ENCODE data around the gene TBL1X. TPM values are rescaled to one million over a fixed set of nuclear protein-coding genes. Genes with fewer than 3 reads are reported as not detected.
"Not testable (repeated sequence)": the region's sequence is repeated elsewhere in the genome, so short reads cannot be mapped to it uniquely, and the experiment has no call there.

The TBL1X gene
- polyA plus RNA-seq, 4 donors, result 0.89 to 9.6 (median 3.9) TPM

DNA sequence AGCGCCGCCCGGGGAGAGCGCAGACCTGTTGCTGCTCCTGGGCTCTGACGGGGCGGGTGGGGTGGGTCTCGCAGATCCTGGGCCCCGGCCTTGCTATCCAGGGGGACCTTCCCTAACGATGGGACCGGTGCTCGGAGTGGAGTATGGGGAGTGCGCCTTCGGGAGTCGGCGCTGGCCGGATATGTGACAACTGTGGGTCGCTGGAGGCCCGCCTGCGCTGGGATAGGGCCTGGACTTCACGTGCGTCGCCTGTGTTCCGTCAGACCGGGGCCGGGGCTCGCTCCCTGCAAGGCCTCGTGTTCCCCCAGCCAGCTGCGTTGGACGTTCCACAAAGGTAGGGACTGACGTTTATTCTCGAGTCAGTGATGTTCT, 1.3 kb downstream of the TBL1X start:
- peaks cover 0 to 8% (median 0%) of the 10 kb centered on the region in 3 donors for H3K27me3 ChIP-seq (ENCODE audit: control insufficient read depth in 3 of 3, insufficient read depth in 3 of 3, low read length in 3 of 3)
- H3K4me3 ChIP-seq (ENCODE audit: low read depth in 1 of 3, low read length in 3 of 3), result peak overlapping the region; percentile 57 to 72 (median 64)
- FAIRE-seq (no peak), DNase-seq (peak in 1 of 2 donors; percentile 46)
- no peaks in the 10 kb centered on the region for H3K36me3 ChIP-seq (ENCODE audit: control insufficient read depth in 3 of 3, insufficient read depth in 2 of 3, low read depth in 1 of 3, low read length in 3 of 3)
- no peak overlapping the region for H3K27ac ChIP-seq (ENCODE audit: low read depth in 1 of 3, low read length in 2 of 3)
- H3K9me3 ChIP-seq (ENCODE audit: control insufficient read depth in 2 of 2, insufficient read depth in 1 of 2, low read depth in 1 of 2, low read length in 1 of 2), result no peaks in the 10 kb centered on the region
- WGBS, 3 donors, result 2 to 9% (median 3%) methylated on average over 20 to 31 of the region's 31 CpGs
- peaks cover 0 to 25% (median 0%) of the 10 kb centered on the region in 3 donors for H3K4me1 ChIP-seq (ENCODE audit: control insufficient read depth in 3 of 3, insufficient read depth in 2 of 3, low read depth in 1 of 3, low read length in 2 of 3)

DNA sequence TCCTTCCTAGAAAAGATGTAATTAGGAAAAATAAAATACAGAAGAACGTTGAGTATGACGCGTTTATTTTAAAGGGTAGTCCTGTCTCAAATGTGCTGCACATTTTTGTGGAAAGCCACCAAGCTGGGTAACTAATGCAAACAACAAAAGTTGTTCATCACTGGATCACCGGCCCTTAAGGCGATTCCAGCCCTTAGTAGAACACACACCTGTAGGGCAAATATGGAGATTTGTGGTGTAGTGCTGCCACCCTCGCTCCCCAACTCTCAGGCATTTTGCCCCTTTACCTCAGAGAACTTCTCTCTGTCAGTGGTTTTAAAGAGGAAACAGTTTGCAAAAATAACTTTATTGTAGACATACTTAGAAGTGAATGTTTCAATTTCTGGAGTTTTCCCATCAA, 1.9 kb downstream of the TBL1X start:
- H3K36me3 ChIP-seq (ENCODE audit: control insufficient read depth in 3 of 3, insufficient read depth in 2 of 3, low read depth in 1 of 3, low read length in 3 of 3), result no peaks in the 10 kb centered on the region
- H3K27me3 ChIP-seq (ENCODE audit: control insufficient read depth in 3 of 3, insufficient read depth in 3 of 3, low read length in 3 of 3), result peaks cover 0 to 8% (median 0%) of the 10 kb centered on the region in 3 donors
- H3K4me3 ChIP-seq (ENCODE audit: low read depth in 1 of 3, low read length in 3 of 3), result peak overlapping the region in 1 of 3 donors; percentile 72
- FAIRE-seq, result no peak
- H3K9me3 ChIP-seq (ENCODE audit: control insufficient read depth in 2 of 2, insufficient read depth in 1 of 2, low read depth in 1 of 2, low read length in 1 of 2), result no peaks in the 10 kb centered on the region
- H3K27ac ChIP-seq (ENCODE audit: low read depth in 1 of 3, low read length in 2 of 3), result no peak overlapping the region
- 48 to 76% (median 69%) methylated on average over 6 of the region's 6 CpGs for WGBS, 3 donors
- peaks cover 0 to 25% (median 0%) of the 10 kb centered on the region in 3 donors for H3K4me1 ChIP-seq (ENCODE audit: control insufficient read depth in 3 of 3, insufficient read depth in 2 of 3, low read depth in 1 of 3, low read length in 2 of 3)
- no peak for DNase-seq

- Histone ChIP-seq H3K36me3 (ENCODE audit: control insufficient read depth in 3 of 3, insufficient read depth in 2 of 3, low read depth in 1 of 3, low read length in 3 of 3) (no peaks in the 10 kb centered on the region), H3K27ac (ENCODE audit: low read depth in 1 of 3, low read length in 2 of 3) (no peak overlapping the region), H3K27me3 (ENCODE audit: control insufficient read depth in 3 of 3, insufficient read depth in 3 of 3, low read length in 3 of 3) (peaks cover 0 to 8% (median 0%) of the 10 kb centered on the region in 3 donors), H3K4me1 (ENCODE audit: control insufficient read depth in 3 of 3, insufficient read depth in 2 of 3, low read depth in 1 of 3, low read length in 2 of 3) (peaks cover 0 to 25% (median 0%) of the 10 kb centered on the region in 3 donors), H3K9me3 (ENCODE audit: control insufficient read depth in 2 of 2, insufficient read depth in 1 of 2, low read depth in 1 of 2, low read length in 1 of 2) (no peaks in the 10 kb centered on the region), H3K4me3 (ENCODE audit: low read depth in 1 of 3, low read length in 3 of 3) (no peak overlapping the region)
- 55 to 81% (median 76%) methylated on average over 11 of the region's 11 CpGs for WGBS, 3 donors
- no peak for FAIRE-seq
- DNase-seq, result no peak
Measured at GRCh38 chrX:9467146-9467545, 2.3 kb downstream of the TBL1X start.

- Histone ChIP-seq H3K4me3 (ENCODE audit: low read depth in 1 of 3, low read length in 3 of 3) (no peak overlapping the region), H3K27me3 (ENCODE audit: control insufficient read depth in 3 of 3, insufficient read depth in 3 of 3, low read length in 3 of 3) (peaks cover 0 to 8% (median 0%) of the 10 kb centered on the region in 3 donors), H3K27ac (ENCODE audit: low read depth in 1 of 3, low read length in 2 of 3) (no peak overlapping the region), H3K9me3 (ENCODE audit: control insufficient read depth in 2 of 2, insufficient read depth in 1 of 2, low read depth in 1 of 2, low read length in 1 of 2) (no peaks in the 10 kb centered on the region), H3K36me3 (ENCODE audit: control insufficient read depth in 3 of 3, insufficient read depth in 2 of 3, low read depth in 1 of 3, low read length in 3 of 3) (no peaks in the 10 kb centered on the region), H3K4me1 (ENCODE audit: control insufficient read depth in 3 of 3, insufficient read depth in 2 of 3, low read depth in 1 of 3, low read length in 2 of 3) (peaks cover 0 to 20% (median 0%) of the 10 kb centered on the region in 3 donors)
- no peak for FAIRE-seq
- WGBS, 3 donors, result 62 to 90% (median 74%) methylated on average over 11 of the region's 11 CpGs
- DNase-seq, result no peak
Measured at GRCh38 chrX:9467751-9468150, 2.9 kb downstream of the TBL1X start.

- WGBS, 3 donors, result 78 to 93% (median 85%) methylated on average over 12 of the region's 12 CpGs
- Histone ChIP-seq H3K9me3 (ENCODE audit: control insufficient read depth in 2 of 2, insufficient read depth in 1 of 2, low read depth in 1 of 2, low read length in 1 of 2) (no peaks in the 10 kb centered on the region), H3K27me3 (ENCODE audit: control insufficient read depth in 3 of 3, insufficient read depth in 3 of 3, low read length in 3 of 3) (no peaks in the 10 kb centered on the region), H3K4me3 (ENCODE audit: low read depth in 1 of 3, low read length in 3 of 3) (no peak overlapping the region), H3K27ac (ENCODE audit: low read depth in 1 of 3, low read length in 2 of 3) (no peak overlapping the region), H3K4me1 (ENCODE audit: control insufficient read depth in 3 of 3, insufficient read depth in 2 of 3, low read depth in 1 of 3, low read length in 2 of 3) (peaks cover 0 to 7% (median 0%) of the 10 kb centered on the region in 3 donors), H3K36me3 (ENCODE audit: control insufficient read depth in 3 of 3, insufficient read depth in 2 of 3, low read depth in 1 of 3, low read length in 3 of 3) (no peaks in the 10 kb centered on the region)
- FAIRE-seq (no peak), DNase-seq (no peak)
Measured at GRCh38 chrX:9471571-9471985, 6.7 kb downstream of the TBL1X start.

- FAIRE-seq, result no peak
- no peak for DNase-seq
- H3K4me3 ChIP-seq (ENCODE audit: low read depth in 1 of 3, low read length in 3 of 3), result no peak overlapping the region
- H3K4me1 ChIP-seq (ENCODE audit: control insufficient read depth in 3 of 3, insufficient read depth in 2 of 3, low read depth in 1 of 3, low read length in 2 of 3), result no peaks in the 10 kb centered on the region
- H3K36me3 ChIP-seq (ENCODE audit: control insufficient read depth in 3 of 3, insufficient read depth in 2 of 3, low read depth in 1 of 3, low read length in 3 of 3), result no peaks in the 10 kb centered on the region
- no peaks in the 10 kb centered on the region for H3K9me3 ChIP-seq (ENCODE audit: control insufficient read depth in 2 of 2, insufficient read depth in 1 of 2, low read depth in 1 of 2, low read length in 1 of 2)
- 76 to 90% (median 80%) methylated on average over 2 of the region's 2 CpGs for WGBS, 3 donors
- no peak overlapping the region for H3K27ac ChIP-seq (ENCODE audit: low read depth in 1 of 3, low read length in 2 of 3)
- H3K27me3 ChIP-seq (ENCODE audit: control insufficient read depth in 3 of 3, insufficient read depth in 3 of 3, low read length in 3 of 3), result no peaks in the 10 kb centered on the region
Measured at GRCh38 chrX:9473708-9474107, 8.8 kb downstream of the TBL1X start.

DNA sequence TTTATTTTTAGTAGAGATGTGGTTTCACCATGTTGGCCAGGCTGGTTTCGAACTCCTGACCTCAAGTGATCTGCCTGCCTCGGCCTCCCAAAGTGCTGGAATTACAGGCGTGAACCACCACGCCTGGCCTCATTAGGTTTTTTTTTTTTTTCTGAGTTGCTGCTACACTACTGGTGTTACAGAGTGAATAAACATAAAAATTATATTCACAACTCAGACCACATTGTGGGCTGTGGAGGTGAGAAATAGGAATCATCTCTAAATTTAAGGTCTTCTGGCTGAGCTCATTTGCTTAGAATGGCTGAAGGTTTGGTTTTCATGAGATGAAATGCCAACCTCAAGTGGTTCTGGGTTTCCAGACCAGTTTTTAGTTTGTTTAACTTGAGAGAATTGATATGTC, 10.6 kb downstream of the TBL1X start:
- H3K27ac ChIP-seq (ENCODE audit: low read depth in 1 of 3, low read length in 2 of 3); H3K27me3 ChIP-seq (ENCODE audit: control insufficient read depth in 3 of 3, insufficient read depth in 3 of 3, low read length in 3 of 3); DNase-seq; FAIRE-seq; H3K9me3 ChIP-seq (ENCODE audit: control insufficient read depth in 2 of 2, insufficient read depth in 1 of 2, low read depth in 1 of 2, low read length in 1 of 2); H3K4me3 ChIP-seq (ENCODE audit: low read depth in 1 of 3, low read length in 3 of 3); H3K4me1 ChIP-seq (ENCODE audit: control insufficient read depth in 3 of 3, insufficient read depth in 2 of 3, low read depth in 1 of 3, low read length in 2 of 3); H3K36me3 ChIP-seq (ENCODE audit: control insufficient read depth in 3 of 3, insufficient read depth in 2 of 3, low read depth in 1 of 3, low read length in 3 of 3): not testable (repeated sequence)
- WGBS, 3 donors, result 70 to 86% (median 80%) methylated on average over 4 of the region's 4 CpGs

- Histone ChIP-seq H3K27me3 (ENCODE audit: control insufficient read depth in 3 of 3, insufficient read depth in 3 of 3, low read length in 3 of 3) (no peaks in the 10 kb centered on the region), H3K4me3 (ENCODE audit: low read depth in 1 of 3, low read length in 3 of 3) (no peak overlapping the region), H3K27ac (ENCODE audit: low read depth in 1 of 3, low read length in 2 of 3) (no peak overlapping the region), H3K9me3 (ENCODE audit: control insufficient read depth in 2 of 2, insufficient read depth in 1 of 2, low read depth in 1 of 2, low read length in 1 of 2) (no peaks in the 10 kb centered on the region), H3K4me1 (ENCODE audit: control insufficient read depth in 3 of 3, insufficient read depth in 2 of 3, low read depth in 1 of 3, low read length in 2 of 3) (no peaks in the 10 kb centered on the region), H3K36me3 (ENCODE audit: control insufficient read depth in 3 of 3, insufficient read depth in 2 of 3, low read depth in 1 of 3, low read length in 3 of 3) (no peaks in the 10 kb centered on the region)
- whole genome bisulfite sequencing, 3 donors, result 83 to 94% (median 84%) methylated on average over 1 of the region's 1 CpG
- FAIRE-seq (no peak), DNase-seq (no peak)
Measured at GRCh38 chrX:9475984-9476383, 11.1 kb downstream of the TBL1X start.

- no peaks in the 10 kb centered on the region for H3K9me3 ChIP-seq (ENCODE audit: control insufficient read depth in 2 of 2, insufficient read depth in 1 of 2, low read depth in 1 of 2, low read length in 1 of 2)
- no peaks in the 10 kb centered on the region for H3K36me3 ChIP-seq (ENCODE audit: control insufficient read depth in 3 of 3, insufficient read depth in 2 of 3, low read depth in 1 of 3, low read length in 3 of 3)
- no peak overlapping the region for H3K4me3 ChIP-seq (ENCODE audit: low read depth in 1 of 3, low read length in 3 of 3)
- 61 to 82% (median 77%) methylated on average over 3 of the region's 3 CpGs for WGBS, 3 donors
- H3K27me3 ChIP-seq (ENCODE audit: control insufficient read depth in 3 of 3, insufficient read depth in 3 of 3, low read length in 3 of 3), result no peaks in the 10 kb centered on the region
- no peak for FAIRE-seq
- no peaks in the 10 kb centered on the region for H3K4me1 ChIP-seq (ENCODE audit: control insufficient read depth in 3 of 3, insufficient read depth in 2 of 3, low read depth in 1 of 3, low read length in 2 of 3)
- no peak for DNase-seq
- no peak overlapping the region for H3K27ac ChIP-seq (ENCODE audit: low read depth in 1 of 3, low read length in 2 of 3)
Measured at GRCh38 chrX:9476810-9477575, 12.1 kb downstream of the TBL1X start.
